ENCODE measurements around the gene ROPN1L.

Gene ROPN1L

DNA sequence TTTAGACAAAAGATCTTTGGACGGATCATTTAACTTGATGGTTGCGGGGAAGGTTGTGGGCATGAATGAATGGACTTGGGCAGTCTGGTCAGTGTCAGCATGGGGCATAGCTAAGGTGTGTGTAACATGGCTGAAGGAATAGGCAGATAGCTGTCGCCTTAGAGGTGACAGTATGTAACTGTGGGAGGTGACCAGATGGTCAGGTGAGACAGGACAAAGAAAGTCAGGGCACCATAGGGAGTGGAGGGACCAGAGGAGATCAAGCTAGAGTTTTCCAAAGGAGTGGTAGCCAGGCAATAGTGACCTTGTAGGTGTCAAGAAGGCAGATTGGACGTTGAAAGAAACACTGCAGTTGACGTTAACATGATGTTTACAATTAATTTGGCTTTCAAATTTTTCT lies 45.1 kb upstream of the ROPN1L start:
- Histone ChIP-seq H3K4me3 (ENCODE audit: insufficient read depth, low read length, poor library complexity, severe bottlenecking) (no peak overlapping the region), H3K9me3 (ENCODE audit: insufficient read depth, low read length) (no peaks in the 10 kb centered on the region), H3F3A (ENCODE audit: insufficient read depth) (no peaks in the 10 kb centered on the region), H4K20me1 (ENCODE audit: low read depth, low read length) (no peaks in the 10 kb centered on the region), H3K9me2 (replicated peaks; ENCODE audit: insufficient read depth, low read length) (no peaks in the 10 kb centered on the region), H3K4me2 (ENCODE audit: low read depth, low read length, poor library complexity, severe bottlenecking) (no peak overlapping the region), H3K36me3 (ENCODE audit: low read length) (peaks cover 52% of the 10 kb centered on the region; the same call in 1 of the 2 replicates), H3K27me3 (ENCODE audit: low read length) (no peaks in the 10 kb centered on the region), H3K9ac (ENCODE audit: low read length) (no peak overlapping the region), H3K27ac (ENCODE audit: low read depth, low read length) (no peak overlapping the region), H3K79me2 (ENCODE audit: insufficient read depth, low read length) (no peaks in the 10 kb centered on the region), H2AFZ (ENCODE audit: low read depth, low read length, severe bottlenecking) (no peak overlapping the region)
- TF ChIP-seq EZH2phosphoT487 (conservative IDR thresholded peaks at IDR 0.05; ENCODE audit: low read length) = no peak
- TF ChIP-seq, protein P1, sequence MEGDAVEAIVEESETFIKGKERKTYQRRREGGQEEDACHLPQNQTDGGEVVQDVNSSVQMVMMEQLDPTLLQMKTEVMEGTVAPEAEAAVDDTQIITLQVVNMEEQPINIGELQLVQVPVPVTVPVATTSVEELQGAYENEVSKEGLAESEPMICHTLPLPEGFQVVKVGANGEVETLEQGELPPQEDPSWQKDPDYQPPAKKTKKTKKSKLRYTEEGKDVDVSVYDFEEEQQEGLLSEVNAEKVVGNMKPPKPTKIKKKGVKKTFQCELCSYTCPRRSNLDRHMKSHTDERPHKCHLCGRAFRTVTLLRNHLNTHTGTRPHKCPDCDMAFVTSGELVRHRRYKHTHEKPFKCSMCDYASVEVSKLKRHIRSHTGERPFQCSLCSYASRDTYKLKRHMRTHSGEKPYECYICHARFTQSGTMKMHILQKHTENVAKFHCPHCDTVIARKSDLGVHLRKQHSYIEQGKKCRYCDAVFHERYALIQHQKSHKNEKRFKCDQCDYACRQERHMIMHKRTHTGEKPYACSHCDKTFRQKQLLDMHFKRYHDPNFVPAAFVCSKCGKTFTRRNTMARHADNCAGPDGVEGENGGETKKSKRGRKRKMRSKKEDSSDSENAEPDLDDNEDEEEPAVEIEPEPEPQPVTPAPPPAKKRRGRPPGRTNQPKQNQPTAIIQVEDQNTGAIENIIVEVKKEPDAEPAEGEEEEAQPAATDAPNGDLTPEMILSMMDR (IDR thresholded peaks at IDR 0.05; ENCODE audit: insufficient read depth, low read length, poor library complexity, severe bottlenecking) = no peak

DNA sequence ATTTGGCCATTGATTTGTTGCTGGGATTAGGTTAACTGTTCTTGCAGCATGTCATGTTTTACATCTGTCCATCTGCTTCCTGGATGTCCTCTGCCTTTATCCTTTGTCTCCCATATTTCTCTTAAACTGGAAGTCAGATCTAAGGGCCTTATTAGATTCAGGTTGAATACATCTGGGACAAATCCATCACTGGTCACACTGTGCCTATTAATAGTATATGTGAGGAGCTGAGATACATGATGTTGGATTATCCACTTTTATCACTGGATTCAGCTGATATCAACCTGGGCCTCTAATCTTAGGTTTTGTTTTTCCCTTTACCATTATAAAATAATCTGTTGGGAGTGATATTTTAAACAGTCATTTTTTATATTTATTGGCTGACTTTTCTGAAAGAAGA lies 41.8 kb upstream of the ROPN1L start:
- no peak overlapping the region for H3K9ac ChIP-seq (ENCODE audit: low read length)
- no peaks in the 10 kb centered on the region for H3K9me2 ChIP-seq (replicated peaks; ENCODE audit: insufficient read depth, low read length)
- H2AFZ ChIP-seq (ENCODE audit: low read depth, low read length, severe bottlenecking) = no peak overlapping the region
- TF ChIP-seq, protein P1 (IDR thresholded peaks at IDR 0.05; ENCODE audit: insufficient read depth, low read length, poor library complexity, severe bottlenecking) = no peak
- no peak for TF ChIP-seq EZH2phosphoT487 (conservative IDR thresholded peaks at IDR 0.05; ENCODE audit: low read length)
- no peaks in the 10 kb centered on the region for H3F3A ChIP-seq (ENCODE audit: insufficient read depth)
- no peak overlapping the region for H3K4me2 ChIP-seq (ENCODE audit: low read depth, low read length, poor library complexity, severe bottlenecking)
- H3K36me3 ChIP-seq (ENCODE audit: low read length) = peaks cover 63% of the 10 kb centered on the region
- no peaks in the 10 kb centered on the region for H4K20me1 ChIP-seq (ENCODE audit: low read depth, low read length)
- H3K27me3 ChIP-seq (ENCODE audit: low read length) = no peaks in the 10 kb centered on the region
- no peaks in the 10 kb centered on the region for H3K79me2 ChIP-seq (ENCODE audit: insufficient read depth, low read length)
- H3K4me3 ChIP-seq (ENCODE audit: insufficient read depth, low read length, poor library complexity, severe bottlenecking) = no peak overlapping the region
- no peaks in the 10 kb centered on the region for H3K9me3 ChIP-seq (ENCODE audit: insufficient read depth, low read length)
- no peak overlapping the region for H3K27ac ChIP-seq (ENCODE audit: low read depth, low read length)

DNA sequence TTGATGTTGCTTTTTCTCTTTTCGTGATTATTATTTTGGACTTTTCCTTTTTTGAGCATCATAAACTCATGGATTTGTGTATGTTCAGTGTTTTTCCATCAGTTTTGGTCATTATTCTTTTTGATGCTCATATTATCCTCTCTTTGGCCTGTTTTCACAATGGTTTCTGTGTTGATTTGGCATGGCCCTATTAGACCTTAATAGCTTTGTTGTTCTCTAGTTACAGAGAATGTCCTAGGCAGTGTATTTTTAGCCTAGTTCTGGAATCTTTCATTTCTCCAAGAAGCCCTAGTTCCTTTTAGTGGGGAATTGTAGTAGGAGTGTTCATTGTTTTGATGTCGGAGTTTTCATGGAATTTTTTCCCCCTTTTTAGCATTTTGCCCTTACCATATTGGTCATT lies 41.3 kb upstream of the ROPN1L start:
- Histone ChIP-seq H3K9me3 (ENCODE audit: insufficient read depth, low read length) (no peaks in the 10 kb centered on the region), H3K9me2 (replicated peaks; ENCODE audit: insufficient read depth, low read length) (no peaks in the 10 kb centered on the region), H3K4me3 (ENCODE audit: insufficient read depth, low read length, poor library complexity, severe bottlenecking) (no peak overlapping the region), H3K4me2 (ENCODE audit: low read depth, low read length, poor library complexity, severe bottlenecking) (no peak overlapping the region), H3K27ac (ENCODE audit: low read depth, low read length) (no peak overlapping the region), H4K20me1 (ENCODE audit: low read depth, low read length) (no peaks in the 10 kb centered on the region), H3K36me3 (ENCODE audit: low read length) (peaks cover 65% of the 10 kb centered on the region), H3K9ac (ENCODE audit: low read length) (no peak overlapping the region), H2AFZ (ENCODE audit: low read depth, low read length, severe bottlenecking) (no peak overlapping the region), H3K27me3 (ENCODE audit: low read length) (no peaks in the 10 kb centered on the region), H3K79me2 (ENCODE audit: insufficient read depth, low read length) (no peaks in the 10 kb centered on the region), H3F3A (ENCODE audit: insufficient read depth) (no peaks in the 10 kb centered on the region)
- TF ChIP-seq, protein P1 (IDR thresholded peaks at IDR 0.05; ENCODE audit: insufficient read depth, low read length, poor library complexity, severe bottlenecking) = no peak
- no peak for TF ChIP-seq EZH2phosphoT487 (conservative IDR thresholded peaks at IDR 0.05; ENCODE audit: low read length)
